GM12873 (cell line): ENCODE results near the gene IZUMO4.

Experiments
- CTCF ChIP-seq: IDR thresholded peaks from 2 replicates; pipeline ENCODE4 v1.5.1; 2012; ENCODE audit warnings: low read depth, mild to moderate bottlenecking, moderate library complexity, low read length, control low read depth; ENCODE audit not compliant: insufficient read depth; ENCODE audit errors: missing control alignments

Gene IZUMO4

GRCh38 chr19:2089727-2090053 lies 7.0 kb upstream of the IZUMO4 start:
- TF ChIP-seq CTCF, result no peak

- peak; percentile 53 for TF ChIP-seq CTCF
Observed at GRCh38 chr19:2096034-2096479, 658 bp upstream of the IZUMO4 start, which contains the start of gene MOB3A. TSS of gene MOB3A (minus strand) at chr19:2096326. CDS start at chr19:2078560, 17,766 bp downstream.

- no peak for TF ChIP-seq CTCF
Observed at GRCh38 chr19:2097203-2097885, 629 bp downstream of the IZUMO4 start.

GRCh38 chr19:2097886-2098327 lies 1.2 kb downstream of the IZUMO4 start:
- no peak for TF ChIP-seq CTCF

GRCh38 chr19:2099054-2099501 lies 2.4 kb downstream of the IZUMO4 start:
- TF ChIP-seq CTCF, result no peak

GRCh38 chr19:2099937-2100718 lies 3.4 kb downstream of the IZUMO4 start:
- no peak for TF ChIP-seq CTCF

- TF ChIP-seq CTCF, result no peak
Observed at GRCh38 chr19:2100719-2101061, 4.0 kb downstream of the IZUMO4 start.
